Breast epithelium (tissue), 3 donors: ENCODE measurements around the gene TMEM108.

ENCODE experiments used
- POLR2A ChIP-seq: fragments of 450-650 bp; IDR thresholded peaks from one replicate; pipeline ENCODE4 v1.6.1; 2016; ENCODE audit warnings: antibody characterized with exemption, mild to moderate bottlenecking, moderate library complexity
- TF ChIP-seq, protein P1 (sequence below), 3 donors: fragments of 450-650 bp; IDR thresholded peaks; one replicate each; pipeline ENCODE4 v1.5.1; 2016 to 2017; ENCODE audit warnings: antibody characterized with exemption in 3 of 3, mild to moderate bottlenecking in 3 of 3, moderate library complexity in 3 of 3

DNA sequence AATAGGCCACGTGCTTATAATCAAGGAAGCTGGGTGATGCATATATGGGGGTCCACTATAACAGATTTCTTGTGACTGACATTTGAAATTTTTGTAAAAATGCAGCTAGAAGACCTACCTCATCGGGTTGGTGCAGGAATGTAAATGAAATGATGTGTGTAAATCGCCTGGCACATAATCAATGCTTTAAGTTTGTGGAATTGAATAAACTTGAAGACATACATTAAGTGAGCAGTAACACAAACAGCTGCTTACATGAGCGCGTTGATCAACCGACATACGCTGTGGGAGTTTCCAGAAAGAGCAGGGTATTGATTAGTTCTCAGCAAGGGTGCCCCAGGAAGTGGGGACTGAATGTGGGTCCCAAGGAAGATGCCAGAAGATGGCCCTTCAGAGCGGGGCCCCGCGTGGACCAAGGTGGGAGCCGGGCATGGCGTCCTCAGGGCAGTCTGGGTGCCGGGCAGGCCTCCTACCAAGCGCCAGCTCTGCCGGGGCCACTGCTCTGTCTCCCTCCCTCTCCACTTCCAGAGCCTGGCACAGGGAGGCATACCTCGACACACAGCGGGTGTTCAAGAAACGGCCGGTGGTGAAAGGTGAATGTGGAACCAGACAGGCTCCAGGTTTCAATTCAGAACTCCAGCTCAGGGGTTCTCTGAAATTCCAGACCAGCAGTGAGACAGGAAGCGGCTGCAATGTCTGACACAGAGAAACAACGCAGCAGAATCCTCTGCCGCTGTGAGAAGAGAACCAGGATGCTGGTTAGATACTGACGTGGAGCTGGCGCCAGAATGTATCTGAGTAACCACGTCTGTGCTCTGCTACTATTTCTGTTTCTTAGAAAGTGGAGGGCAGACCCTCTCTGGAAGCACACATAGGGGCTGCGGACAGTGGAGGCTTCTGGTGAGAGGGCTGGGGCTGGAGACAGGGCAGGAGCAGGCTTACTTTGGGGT is 374.3 kb downstream of the TMEM108 start:
- TF ChIP-seq, protein P1, sequence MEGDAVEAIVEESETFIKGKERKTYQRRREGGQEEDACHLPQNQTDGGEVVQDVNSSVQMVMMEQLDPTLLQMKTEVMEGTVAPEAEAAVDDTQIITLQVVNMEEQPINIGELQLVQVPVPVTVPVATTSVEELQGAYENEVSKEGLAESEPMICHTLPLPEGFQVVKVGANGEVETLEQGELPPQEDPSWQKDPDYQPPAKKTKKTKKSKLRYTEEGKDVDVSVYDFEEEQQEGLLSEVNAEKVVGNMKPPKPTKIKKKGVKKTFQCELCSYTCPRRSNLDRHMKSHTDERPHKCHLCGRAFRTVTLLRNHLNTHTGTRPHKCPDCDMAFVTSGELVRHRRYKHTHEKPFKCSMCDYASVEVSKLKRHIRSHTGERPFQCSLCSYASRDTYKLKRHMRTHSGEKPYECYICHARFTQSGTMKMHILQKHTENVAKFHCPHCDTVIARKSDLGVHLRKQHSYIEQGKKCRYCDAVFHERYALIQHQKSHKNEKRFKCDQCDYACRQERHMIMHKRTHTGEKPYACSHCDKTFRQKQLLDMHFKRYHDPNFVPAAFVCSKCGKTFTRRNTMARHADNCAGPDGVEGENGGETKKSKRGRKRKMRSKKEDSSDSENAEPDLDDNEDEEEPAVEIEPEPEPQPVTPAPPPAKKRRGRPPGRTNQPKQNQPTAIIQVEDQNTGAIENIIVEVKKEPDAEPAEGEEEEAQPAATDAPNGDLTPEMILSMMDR (IDR thresholded peaks at IDR 0.05) = no peak
- no peak for TF ChIP-seq POLR2A
